HepG2 (cell line): ENCODE measurements around the gene RDH13. TPM values are rescaled to one million over a fixed set of nuclear protein-coding genes. Genes with fewer than 3 reads are reported as not detected.

Experiments
- ATAC-seq: fragments of 200-7000 bp; cut with Tn5 transposase; 3 replicates; pipeline ENCODE4 v1.9.1; 2020; ENCODE audit warnings: mild to moderate bottlenecking, moderate library complexity
- Bru-seq: library from RNA; stranded (reverse); fragments of 400-500 nt; gene quantifications from one replicate; lab custom pipeline; 2021; lab: Mats Ljungman, UMichigan
- BruChase-seq, 2 experiments: library from RNA; stranded (reverse); fragments of 400-500 nt; gene quantifications; one replicate each; lab custom pipeline; 2021; lab: Mats Ljungman, UMichigan
- BruUV-seq: library from RNA; stranded (reverse); fragments of 400-500 nt; replicated peaks from 2 replicates; lab custom pipeline; 2021; lab: Mats Ljungman, UMichigan
- CTCF ChIA-PET: fragments of 300-600 bp; formaldehyde crosslinking; extraction: SDS; loops from one replicate; lab custom pipeline; 2021; ENCODE audit warnings: low total read pairs, inconsistent platforms, low intra/inter-chr PET ratio; lab: Yijun Ruan, JAX
- POLR2A ChIA-PET: fragments of 350-600 bp; sonication (Branson Sonifier 250); formaldehyde crosslinking; loops from one replicate; lab custom pipeline; 2020; ENCODE audit warnings: antibody characterized with exemption, inconsistent platforms; lab: Yijun Ruan, JAX
- DNase-seq: peaks from one replicate; pipeline ENCODE4 v3.0.0-alpha.2; 2015; ENCODE audit warnings: low spot score
- FAIRE-seq: peaks from 3 replicates; lab custom pipeline; 2011; peaks lifted over from hg19 to GRCh38; lab: Jason Lieb, UNC
- H2AFZ ChIP-seq: one replicate; pipeline ENCODE4 v1.6.1; 2011; ENCODE audit warnings: low read length, inconsistent platforms
- H3K27ac ChIP-seq: fragments of 300-600 bp; 3 replicates; pipeline ENCODE4 v1.8.0; 2011; ENCODE audit warnings: mixed run types, mild to moderate bottlenecking, mixed read lengths, low read length, inconsistent platforms; ENCODE audit not compliant: insufficient read depth; ENCODE audit errors: extremely low read length
- H3K27me3 ChIP-seq, 2 experiments: fragments of 200-600 bp in 1 of 2; 2 replicates in 1 of 2; 3 replicates in 1 of 2; pipeline versions ENCODE4 v1.6.0 to v1.8.0; 2011; ENCODE audit warnings: low read length in 2 of 2, mild to moderate bottlenecking in 2 of 2, moderate library complexity in 2 of 2, inconsistent platforms in 1 of 2; ENCODE audit not compliant: insufficient read depth in 2 of 2, control insufficient read depth in 1 of 2
- H3K36me3 ChIP-seq, 2 experiments: fragments of 200-600 bp in 1 of 2; replicated peaks in 1 of 2; 2 replicates in 1 of 2; 3 replicates in 1 of 2; pipeline versions ENCODE4 v1.5.1 to v1.8.0; 2011; ENCODE audit warnings: low read length in 2 of 2, inconsistent platforms in 1 of 2; ENCODE audit not compliant: insufficient read depth in 2 of 2, control insufficient read depth in 1 of 2
- H3K4me1 ChIP-seq: 2 replicates; pipeline ENCODE4 v1.5.1; 2012; ENCODE audit warnings: low read length, inconsistent platforms; ENCODE audit not compliant: insufficient read depth
- H3K4me2 ChIP-seq: 2 replicates; pipeline ENCODE4 v1.6.0; 2011; ENCODE audit warnings: low read depth, low read length, inconsistent platforms
- H3K4me3 ChIP-seq, 3 experiments: fragments of 200-600 bp in 1 of 3; sonication (generic), shearing (Covaris generic) in 1 of 3; replicated peaks in 1 of 3; 2 replicates each; pipeline ENCODE4 v1.5.1; 2011 to 2016; ENCODE audit warnings: low read length in 3 of 3, inconsistent platforms in 2 of 3, low read depth in 2 of 3, mild to moderate bottlenecking in 2 of 3, control low read depth in 1 of 3, mixed read lengths in 1 of 3; ENCODE audit not compliant: insufficient read depth in 1 of 3
- H3K79me2 ChIP-seq: one replicate; pipeline ENCODE4 v1.6.1; 2011; ENCODE audit warnings: low read length, inconsistent platforms; ENCODE audit not compliant: insufficient read depth
- H3K9ac ChIP-seq: 2 replicates; pipeline ENCODE4 v1.6.0; 2011; ENCODE audit warnings: mild to moderate bottlenecking, low read depth, low read length, inconsistent platforms; ENCODE audit not compliant: insufficient read depth
- H3K9me3 ChIP-seq: 2 replicates; pipeline ENCODE4 v1.5.1; 2012; ENCODE audit warnings: mild to moderate bottlenecking, low read length
- H4K20me1 ChIP-seq: 2 replicates; pipeline ENCODE4 v1.6.0; 2011; ENCODE audit warnings: inconsistent platforms, mild to moderate bottlenecking, low read length, moderate library complexity; ENCODE audit not compliant: insufficient read depth
- MIXL1 ChIP-seq: IDR thresholded peaks from 2 replicates; pipeline ENCODE4 v1.6.1; 2016
- TRIM22 ChIP-seq: fragments of 450-650 bp; IDR thresholded peaks from 2 replicates; pipeline ENCODE4 v1.6.1; 2017
- YEATS2 ChIP-seq: sonication (generic); formaldehyde crosslinking; IDR thresholded peaks from 2 replicates; pipeline ENCODE4 v1.4.0; 2020; ENCODE audit warnings: missing genetic modification reagents, borderline replicate concordance
- ZFP1 ChIP-seq: IDR thresholded peaks from 2 replicates; pipeline ENCODE4 v1.6.1; 2016
- ZNF350 ChIP-seq: sonication (generic); formaldehyde crosslinking; IDR thresholded peaks from 2 replicates; pipeline ENCODE4 v1.4.0; 2020; ENCODE audit warnings: mild to moderate bottlenecking, low read depth, missing genetic modification reagents, borderline replicate concordance
- ZNF451 ChIP-seq: sonication (generic); formaldehyde crosslinking; IDR thresholded peaks from 2 replicates; pipeline ENCODE4 v1.5.0; 2020; ENCODE audit warnings: mild to moderate bottlenecking, missing genetic modification reagents
- WGBS: methylation state at CpG from one replicate; pipeline ENCODE4 v1.1.6; 2017; ENCODE audit warnings: low lambda C conversion rate; 5-methylcytosine and 5-hydroxymethylcytosine counted together
- in situ Hi-C: cut with HindIII; loops from 2 replicates; pipeline ENCODE4 v1.10.0; 2017; ENCODE audit warnings: low pct_unique_long_range_greater_than_20kb; ENCODE audit not compliant: extremely low pct_ligation_motif_present
- intact Hi-C: fragments of 100-400 bp; cut with micrococcal nuclease; formaldehyde crosslinking; loops from one replicate; pipeline ENCODE4 v1.10.0; 2022; ENCODE audit not compliant: unreplicated experiment
- long read RNA-seq, 2 experiments: library from RNA in 1 of 2; library from polyadenylated mRNA in 1 of 2; stranded (forward) in 1 of 2; unstranded in 1 of 2; transcript quantifications; one replicate each; pipeline ENCODE4 v2.0.0, GENCODE V29; 2019 to 2022
- polyA minus RNA-seq, 3 experiments: library from RNA; depleted of rRNA, polyadenylated mRNA; stranded (reverse); fragments of >200 nt; gene quantifications; 2 replicates each; pipeline ENCODE4 v1.2.3, GENCODE V29; 2011; ENCODE audit warnings: low replicate concordance in 1 of 3
- polyA plus RNA-seq, 8 experiments: library from polyadenylated mRNA; depleted of rRNA in 3 of 8; stranded (reverse) in 7 of 8; unstranded in 1 of 8; fragments of >200 nt; fragmentation: Illumina TruSeq in 4 of 8; extraction: Trizol in 4 of 8; gene quantifications; 2 replicates each; pipeline versions ENCODE4 v1.2.1 to v1.2.3, GENCODE V29; 2011 to 2016; ENCODE audit warnings: low read depth in 4 of 8, missing spikeins in 1 of 8, mixed read lengths in 1 of 8; ENCODE audit not compliant: insufficient read depth in 1 of 8
- total RNA-seq, 5 experiments: library from RNA; depleted of rRNA; stranded (reverse); fragments of >200 nt; fragmentation: Illumina TruSeq; extraction: Trizol; gene quantifications; 2 replicates each; pipeline ENCODE4 v1.2.3, GENCODE V29; 2016; ENCODE audit warnings: low read depth in 1 of 5
- TF ChIP-seq, protein P1 (sequence below), 2 experiments: fragments of 450-650 bp in 1 of 2; sonication (generic) in 1 of 2; formaldehyde crosslinking; IDR thresholded peaks; 2 replicates each; pipeline versions ENCODE4 v1.5.0 to v1.8.0; 2020 to 2022; ENCODE audit warnings: mild to moderate bottlenecking in 1 of 2, missing genetic modification reagents in 1 of 2
- TF ChIP-seq, protein P2 (sequence below): sonication (generic); formaldehyde crosslinking; IDR thresholded peaks from 2 replicates; pipeline ENCODE4 v1.4.0; 2020; ENCODE audit warnings: missing genetic modification reagents
- TF ChIP-seq, protein P3 (sequence below): sonication (generic); formaldehyde crosslinking; IDR thresholded peaks from 2 replicates; pipeline ENCODE4 v1.4.0; 2020; ENCODE audit warnings: missing genetic modification reagents

Gene RDH13
- total RNA-seq (2016; rRNA removed; fragmentation: Illumina TruSeq; extraction: Trizol): 19.1 and 21.5 TPM in 2 replicates
- 7.5 and 7.8 TPM in 2 replicates for total RNA-seq (2016; cell fraction: cytosol; rRNA removed; fragmentation: Illumina TruSeq; extraction: Trizol; ENCODE audit: low read depth)
- 15.8 and 21.1 TPM in 2 replicates for total RNA-seq (2016; cell fraction: insoluble cytoplasmic fraction; rRNA removed; fragmentation: Illumina TruSeq; extraction: Trizol)
- 11.8 and 12.8 TPM in 2 replicates for total RNA-seq (2016; cell fraction: membrane; rRNA removed; fragmentation: Illumina TruSeq; extraction: Trizol)
- total RNA-seq (2016; cell fraction: nucleus; rRNA removed; fragmentation: Illumina TruSeq; extraction: Trizol): 17.4 and 22.3 TPM in 2 replicates
- 13.4 and 16.6 TPM in 2 replicates for polyA plus RNA-seq (2011; rRNA removed)
- polyA plus RNA-seq (2011; cell fraction: cytosol; rRNA removed): 9.7 and 11.4 TPM in 2 replicates
- 30.1 and 32.4 TPM in 2 replicates for polyA plus RNA-seq (2011; cell fraction: nucleus; rRNA removed)
- 11.5 and 13.1 TPM in 2 replicates for polyA plus RNA-seq (2012)
- polyA plus RNA-seq (2016; cell fraction: cytosol; fragmentation: Illumina TruSeq; extraction: Trizol; ENCODE audit: low read depth): 4.2 and 4.4 TPM in 2 replicates
- 14.5 and 16.2 TPM in 2 replicates for polyA plus RNA-seq (2016; cell fraction: insoluble cytoplasmic fraction; fragmentation: Illumina TruSeq; extraction: Trizol; ENCODE audit: low read depth)
- polyA plus RNA-seq (2016; cell fraction: membrane; fragmentation: Illumina TruSeq; extraction: Trizol; ENCODE audit: low read depth): 5.8 and 6.5 TPM in 2 replicates
- polyA plus RNA-seq (2016; cell fraction: nucleus; fragmentation: Illumina TruSeq; extraction: Trizol; ENCODE audit: insufficient read depth, low read depth): 30.4 and 34.3 TPM in 2 replicates
- polyA minus RNA-seq (2011; rRNA and poly(A)+ RNA removed; ENCODE audit: low replicate concordance): 35.2 and 54.3 TPM in 2 replicates
- 8.1 and 16.8 TPM in 2 replicates for polyA minus RNA-seq (2011; cell fraction: cytosol; rRNA and poly(A)+ RNA removed)
- polyA minus RNA-seq (2011; cell fraction: nucleus; rRNA and poly(A)+ RNA removed): 29.1 and 32.1 TPM in 2 replicates
- Bru-seq, nascent RNA: percentile 44 among the genes with signal in this experiment
- BruChase-seq, experiment 1, labeled RNA remaining after a 6-hour chase: percentile 45 among the genes with signal in this experiment
- BruChase-seq, experiment 2, labeled RNA remaining after a 2-hour chase: percentile 45 among the genes with signal in this experiment
- long read RNA-seq, experiment 1, transcript RDH13-223 (7 exons, 1,931 nt): major isoform, 43 of 50 reads
- long read RNA-seq, experiment 1, partial matches to known transcripts: 3 of 50 reads
- long read RNA-seq, experiment 1, other reads (novel, unspliced or antisense): 4 of 50 reads
- long read RNA-seq, experiment 2, transcript RDH13-223 (7 exons, 1,931 nt): major isoform, 8 of 16 reads
- long read RNA-seq, experiment 2, partial matches to known transcripts: 0 of 16 reads
- long read RNA-seq, experiment 2, other reads (novel, unspliced or antisense): 8 of 16 reads

DNA sequence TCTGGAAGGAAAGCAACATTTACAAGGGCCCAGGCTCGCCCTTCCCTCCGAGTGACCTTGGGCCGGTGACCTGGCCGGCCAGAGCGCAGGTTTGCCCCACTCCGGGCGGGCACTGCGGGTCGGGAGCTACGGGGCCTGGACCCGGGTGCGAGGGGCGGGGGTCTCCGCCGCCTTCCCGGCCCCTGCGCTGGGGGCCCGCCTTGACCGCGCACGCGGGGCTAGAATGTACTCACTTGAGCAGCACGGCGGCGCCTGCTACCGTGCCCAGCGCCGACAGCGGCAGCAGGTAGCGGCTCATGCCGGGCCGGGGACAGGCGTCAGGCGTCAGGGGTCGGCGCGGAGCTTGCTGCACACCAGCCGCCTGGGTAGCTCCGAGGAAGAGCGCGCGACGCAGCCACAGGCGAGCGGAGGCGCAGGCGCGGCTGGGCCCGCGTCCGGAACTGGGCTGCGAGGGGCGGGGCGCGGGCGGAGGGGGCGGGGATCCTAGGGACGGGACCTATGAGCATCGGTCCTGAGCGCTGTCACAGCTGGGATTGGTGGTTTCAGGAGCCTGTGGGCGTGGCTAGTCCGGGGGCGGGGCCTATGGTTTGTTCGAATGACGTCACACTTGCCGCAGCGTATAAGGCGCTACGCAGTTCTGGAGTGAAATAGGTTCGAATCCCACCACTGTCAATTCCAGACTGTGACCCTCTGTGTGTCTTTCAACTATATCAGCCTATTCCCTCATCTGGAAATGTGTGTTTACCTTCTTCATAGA is at the start of gene RDH13:
Gene RDH13 (minus strand): TSS at position 414 of the 757 bp plus-strand sequence. CDS start 116 bp downstream, at position 298.
- Histone ChIP-seq H4K20me1 (no peaks in the 10 kb centered on the region), H3K4me1 (peaks cover 10% of the 10 kb centered on the region), H3K4me3 (peak within 1 kb of the TSS; percentile 72 to 91 (median 80)), H3K36me3 (peaks cover 0 to 10% of the 10 kb centered on the region in 2 experiments; a peak in 3 of 5 replicates), H3K27me3 (peaks cover 2 to 16% of the 10 kb centered on the region in 2 experiments; a peak in 4 of 5 replicates), H3K4me2 (peak within 1 kb of the TSS; percentile 81), H3K27ac (peak within 1 kb of the TSS; percentile 80), H3K9ac (peak within 1 kb of the TSS; percentile 85), H3K9me3 (no peaks in the 10 kb centered on the region), H2AFZ (no peak within 1 kb of the TSS), H3K79me2 (peaks cover 4% of the 10 kb centered on the region)
- in situ Hi-C loops (no loop called here), intact Hi-C loops (no loop called here)
- no TSS peak for BruUV-seq
- CTCF ChIA-PET: no interaction called here
- POLR2A ChIA-PET: interaction anchor here (0.7 to 1.5 kb wide), 4 partner anchors 10 to 55 kb away, joined by 3 to 6 read pairs (median 4); partner anchors contain the start of gene PPP1R12C
- FAIRE-seq: peak; percentile 70
- ATAC-seq: peak; percentile 98
- peak; percentile 89 for DNase-seq
- WGBS: 3% methylated on average over 17 of the region's 70 CpGs
- TF ChIP-seq YEATS2 (CRISPR knock-in tag) (0 out of 2 replicates have a peak, but pooled peaks have one; percentile 17), ZNF451 (CRISPR knock-in tag) (no peak), ZNF350 (CRISPR knock-in tag) (no peak), ZFP1 (CRISPR knock-in tag) (no peak), TRIM22 (no peak), MIXL1 (CRISPR knock-in tag) (no peak)
- TF ChIP-seq, protein P1, sequence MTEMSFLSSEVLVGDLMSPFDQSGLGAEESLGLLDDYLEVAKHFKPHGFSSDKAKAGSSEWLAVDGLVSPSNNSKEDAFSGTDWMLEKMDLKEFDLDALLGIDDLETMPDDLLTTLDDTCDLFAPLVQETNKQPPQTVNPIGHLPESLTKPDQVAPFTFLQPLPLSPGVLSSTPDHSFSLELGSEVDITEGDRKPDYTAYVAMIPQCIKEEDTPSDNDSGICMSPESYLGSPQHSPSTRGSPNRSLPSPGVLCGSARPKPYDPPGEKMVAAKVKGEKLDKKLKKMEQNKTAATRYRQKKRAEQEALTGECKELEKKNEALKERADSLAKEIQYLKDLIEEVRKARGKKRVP (CRISPR knock-in tag; IDR thresholded peaks at IDR 0.05): no peak
- TF ChIP-seq, protein P2, sequence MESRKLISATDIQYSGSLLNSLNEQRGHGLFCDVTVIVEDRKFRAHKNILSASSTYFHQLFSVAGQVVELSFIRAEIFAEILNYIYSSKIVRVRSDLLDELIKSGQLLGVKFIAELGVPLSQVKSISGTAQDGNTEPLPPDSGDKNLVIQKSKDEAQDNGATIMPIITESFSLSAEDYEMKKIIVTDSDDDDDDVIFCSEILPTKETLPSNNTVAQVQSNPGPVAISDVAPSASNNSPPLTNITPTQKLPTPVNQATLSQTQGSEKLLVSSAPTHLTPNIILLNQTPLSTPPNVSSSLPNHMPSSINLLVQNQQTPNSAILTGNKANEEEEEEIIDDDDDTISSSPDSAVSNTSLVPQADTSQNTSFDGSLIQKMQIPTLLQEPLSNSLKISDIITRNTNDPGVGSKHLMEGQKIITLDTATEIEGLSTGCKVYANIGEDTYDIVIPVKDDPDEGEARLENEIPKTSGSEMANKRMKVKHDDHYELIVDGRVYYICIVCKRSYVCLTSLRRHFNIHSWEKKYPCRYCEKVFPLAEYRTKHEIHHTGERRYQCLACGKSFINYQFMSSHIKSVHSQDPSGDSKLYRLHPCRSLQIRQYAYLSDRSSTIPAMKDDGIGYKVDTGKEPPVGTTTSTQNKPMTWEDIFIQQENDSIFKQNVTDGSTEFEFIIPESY (CRISPR knock-in tag): no peak
- TF ChIP-seq, protein P3, sequence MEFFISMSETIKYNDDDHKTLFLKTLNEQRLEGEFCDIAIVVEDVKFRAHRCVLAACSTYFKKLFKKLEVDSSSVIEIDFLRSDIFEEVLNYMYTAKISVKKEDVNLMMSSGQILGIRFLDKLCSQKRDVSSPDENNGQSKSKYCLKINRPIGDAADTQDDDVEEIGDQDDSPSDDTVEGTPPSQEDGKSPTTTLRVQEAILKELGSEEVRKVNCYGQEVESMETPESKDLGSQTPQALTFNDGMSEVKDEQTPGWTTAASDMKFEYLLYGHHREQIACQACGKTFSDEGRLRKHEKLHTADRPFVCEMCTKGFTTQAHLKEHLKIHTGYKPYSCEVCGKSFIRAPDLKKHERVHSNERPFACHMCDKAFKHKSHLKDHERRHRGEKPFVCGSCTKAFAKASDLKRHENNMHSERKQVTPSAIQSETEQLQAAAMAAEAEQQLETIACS (CRISPR knock-in tag): no peak
